HG02623 (cell line): ENCODE measurements around the gene RPRD1B.

Source experiments
- ATAC-seq: cut with Tn5 transposase; IDR thresholded peaks from one replicate; pipeline ENCODE4 v1.9.1; 2021; ENCODE audit warnings: moderate library complexity; ENCODE audit not compliant: unreplicated experiment

The RPRD1B gene

GRCh38 chr20:38116409-38117165, 83.0 kb downstream of the RPRD1B start:
- ATAC-seq: no peak

GRCh38 chr20:38117205-38117604, 83.7 kb downstream of the RPRD1B start:
- no peak for ATAC-seq

GRCh38 chr20:38117635-38118034, 84.1 kb downstream of the RPRD1B start:
- no peak for ATAC-seq

GRCh38 chr20:38119446-38119845, 85.9 kb downstream of the RPRD1B start:
- ATAC-seq: no peak

- no peak for ATAC-seq
Measured at GRCh38 chr20:38120625-38120988, 87.1 kb downstream of the RPRD1B start.

GRCh38 chr20:38121741-38122140, 88.2 kb downstream of the RPRD1B start:
- ATAC-seq: no peak

- ATAC-seq: no peak
Measured at GRCh38 chr20:38123021-38123587, 89.6 kb downstream of the RPRD1B start.

GRCh38 chr20:38125157-38126056, 91.9 kb downstream of the RPRD1B start:
- ATAC-seq: no peak

- ATAC-seq: no peak
Measured at GRCh38 chr20:38126146-38126921, 92.8 kb downstream of the RPRD1B start.

- ATAC-seq: no peak
Measured at GRCh38 chr20:38126932-38127621, 93.5 kb downstream of the RPRD1B start.

GRCh38 chr20:38127920-38128528, 94.5 kb downstream of the RPRD1B start:
- ATAC-seq: no peak

GRCh38 chr20:38128691-38129090, 95.1 kb downstream of the RPRD1B start:
- no peak for ATAC-seq

GRCh38 chr20:38129248-38129865, 95.8 kb downstream of the RPRD1B start:
- no peak for ATAC-seq

- ATAC-seq: no peak
Measured at GRCh38 chr20:38129893-38130609, 96.5 kb downstream of the RPRD1B start.

GRCh38 chr20:38130687-38131587, 97.4 kb downstream of the RPRD1B start:
- no peak for ATAC-seq

GRCh38 chr20:38131588-38132121, 98.1 kb downstream of the RPRD1B start:
- no peak for ATAC-seq

GRCh38 chr20:38132156-38132909, 98.8 kb downstream of the RPRD1B start:
- no peak for ATAC-seq
